Stomach (tissue), 9 donors: Measurements from ENCODE around the gene UNC5B. TPM values are rescaled to one million over a fixed set of nuclear protein-coding genes. Genes with fewer than 3 reads are reported as not detected.
A peak's percentile ranks its signal among the peaks of the same experiment; 100 is the strongest.

Experiments used
- DNase-seq, 2 donors: peaks; one replicate each; pipeline versions ENCODE4 v3.0.0 to v3.0.0-alpha.2; 2013 to 2019
- H3K27ac ChIP-seq, 5 donors: fragments of 200-600 bp in 4 of 5; sonication (generic) in 4 of 5; one replicate each; pipeline ENCODE4 v1.5.1; 2013 to 2019; ENCODE audit warnings: mild to moderate bottlenecking in 1 of 5, moderate library complexity in 1 of 5
- H3K27me3 ChIP-seq, 3 donors: fragments of 200-600 bp; sonication (generic); one replicate each; pipeline ENCODE4 v1.5.1; 2017 to 2019; ENCODE audit warnings: mixed run types in 1 of 3
- H3K36me3 ChIP-seq, 4 donors: fragments of 200-600 bp; sonication (generic); 1 replicate in 3 of 4; 2 replicates in 1 of 4; pipeline ENCODE4 v1.5.1; 2016 to 2019
- H3K4me1 ChIP-seq, 4 donors: fragments of 200-600 bp; sonication (generic); one replicate each; pipeline ENCODE4 v1.5.1; 2016 to 2019
- H3K4me3 ChIP-seq, 4 donors: fragments of 200-600 bp; sonication (generic) in 3 of 4; one replicate each; pipeline ENCODE4 v1.5.1; 2016 to 2019; ENCODE audit warnings: mild to moderate bottlenecking in 1 of 4
- H3K9me3 ChIP-seq, 4 donors: fragments of 200-600 bp; sonication (generic); one replicate each; pipeline ENCODE4 v1.5.1; 2016 to 2019
- EP300 ChIP-seq: sonication (generic); formaldehyde crosslinking; IDR thresholded peaks from one replicate; pipeline ENCODE4 v1.6.1; 2017; ENCODE audit warnings: antibody characterized with exemption
- POLR2A ChIP-seq, 4 donors: fragments of 450-650 bp; IDR thresholded peaks; one replicate each; pipeline ENCODE4 v1.6.1; 2016; ENCODE audit warnings: antibody characterized with exemption in 4 of 4, control low read depth in 2 of 4, mild to moderate bottlenecking in 1 of 4, moderate library complexity in 1 of 4
- POLR2AphosphoS5 ChIP-seq, 3 donors: sonication (generic); formaldehyde crosslinking; IDR thresholded peaks; one replicate each; pipeline ENCODE4 v1.6.1; 2016; ENCODE audit warnings: antibody characterized with exemption in 3 of 3
- WGBS, 5 donors: extraction: QIAGEN DNeasy Blood & Tissue Kit in 3 of 5; methylation state at CpG; one replicate each; pipeline versions ENCODE4 v1.1.5 to v1.1.7; 2013 to 2018; 5-methylcytosine and 5-hydroxymethylcytosine counted together
- intact Hi-C: fragments of 100-400 bp; cut with DNase I; formaldehyde crosslinking; loops from one replicate; pipeline ENCODE4 v1.15.1; 2023; ENCODE audit warnings: low total_unique reads
- polyA plus RNA-seq, 3 donors: library from polyadenylated mRNA; stranded (reverse); fragments of 200-250 nt; gene quantifications; one replicate each; pipeline ENCODE4 v1.2.3, GENCODE V29; 2013
- total RNA-seq, 5 donors: library from RNA; depleted of rRNA; stranded (reverse); fragments of >200 nt; gene quantifications; one replicate each; pipeline versions ENCODE4 v1.1.0 to v1.2.3, GENCODE V29; 2014 to 2016
- TF ChIP-seq, protein P1 (sequence below), 7 experiments: fragments of 450-650 bp in 4 of 7; fragments of 200-600 bp in 3 of 7; sonication (generic) in 3 of 7; IDR thresholded peaks; one replicate each; pipeline ENCODE4 v1.5.1; 2016 to 2019; ENCODE audit warnings: antibody characterized with exemption in 7 of 7, control low read depth in 2 of 7, mild to moderate bottlenecking in 1 of 7
- donor health status: healthy with polysubstance abuse.
- donor health status: Bipolar disorder and iron deficiency.
- donor health status: healthy.

UNC5B gene
- total and polyA plus RNA-seq, 8 donors = 1.4 to 42.9 (median 5.7) TPM

DNA sequence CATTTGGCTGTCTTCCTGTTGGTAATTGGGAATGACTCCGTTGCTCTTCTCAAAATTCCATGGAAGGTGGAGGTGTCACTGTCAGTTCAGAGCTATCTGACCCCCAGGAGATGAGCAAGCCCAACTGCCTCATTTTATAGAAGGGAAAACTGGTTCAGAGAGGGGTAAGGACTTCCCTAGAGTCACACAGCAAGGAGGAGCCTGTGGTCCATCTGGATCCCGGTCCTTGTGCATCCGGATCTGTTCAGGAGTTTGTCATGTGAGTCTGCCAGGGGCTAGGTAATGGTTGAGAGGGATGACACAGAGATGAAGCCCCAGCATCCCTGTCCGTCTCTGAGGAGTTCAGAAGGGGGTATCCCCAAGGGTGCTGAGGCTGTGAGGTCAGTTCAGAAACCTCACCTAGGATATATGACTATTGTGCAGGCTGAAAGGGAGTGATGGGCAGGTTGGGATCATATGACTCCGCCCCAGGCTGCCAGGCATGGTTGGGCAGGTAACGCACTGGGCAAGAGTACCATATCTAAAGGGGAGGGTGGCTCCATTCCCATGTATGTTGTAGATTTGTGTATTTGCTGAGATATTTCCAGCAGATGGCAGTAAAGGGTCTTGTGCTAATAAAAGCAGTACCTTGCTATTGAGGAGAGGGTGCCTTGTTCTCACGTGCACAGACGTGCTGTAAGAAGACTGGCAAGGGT, 90.7 kb downstream of the UNC5B start:
- H3K27ac ChIP-seq = no peak overlapping the region

DNA sequence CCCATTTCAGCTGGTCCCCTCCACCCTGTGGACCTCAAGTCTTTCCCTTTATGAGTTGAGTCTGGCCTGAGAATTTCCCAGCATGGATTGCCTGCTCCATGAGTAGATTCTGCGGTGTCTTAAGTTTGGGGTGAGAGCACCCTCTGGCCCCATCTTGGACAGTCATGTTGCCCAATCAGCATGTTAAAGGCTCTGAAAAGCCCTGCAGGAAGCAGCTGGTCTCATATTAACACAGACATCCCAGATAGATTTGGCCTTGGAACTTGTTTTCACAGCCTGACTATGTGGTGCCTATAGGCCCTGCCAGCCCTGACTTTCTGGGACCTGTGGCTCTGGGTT, 91.2 kb downstream of the UNC5B start:
- Histone ChIP-seq H3K9me3 (no peaks in the 10 kb centered on the region), H3K36me3 (peaks cover 0 to 25% (median 13%) of the 10 kb centered on the region in 4 donors), H3K4me1 (no peaks in the 10 kb centered on the region), H3K27ac (no peak overlapping the region), H3K4me3 (no peak overlapping the region), H3K27me3 (peaks cover 0 to 4% (median 0%) of the 10 kb centered on the region in 3 donors)
- intact Hi-C loops = no loop called here
- no peak for DNase-seq
- whole genome bisulfite sequencing, 5 donors = 0 to 62% (median 37%) methylated on average over 1 of the region's 1 CpG
- TF ChIP-seq EP300 = no peak
- TF ChIP-seq, protein P1, sequence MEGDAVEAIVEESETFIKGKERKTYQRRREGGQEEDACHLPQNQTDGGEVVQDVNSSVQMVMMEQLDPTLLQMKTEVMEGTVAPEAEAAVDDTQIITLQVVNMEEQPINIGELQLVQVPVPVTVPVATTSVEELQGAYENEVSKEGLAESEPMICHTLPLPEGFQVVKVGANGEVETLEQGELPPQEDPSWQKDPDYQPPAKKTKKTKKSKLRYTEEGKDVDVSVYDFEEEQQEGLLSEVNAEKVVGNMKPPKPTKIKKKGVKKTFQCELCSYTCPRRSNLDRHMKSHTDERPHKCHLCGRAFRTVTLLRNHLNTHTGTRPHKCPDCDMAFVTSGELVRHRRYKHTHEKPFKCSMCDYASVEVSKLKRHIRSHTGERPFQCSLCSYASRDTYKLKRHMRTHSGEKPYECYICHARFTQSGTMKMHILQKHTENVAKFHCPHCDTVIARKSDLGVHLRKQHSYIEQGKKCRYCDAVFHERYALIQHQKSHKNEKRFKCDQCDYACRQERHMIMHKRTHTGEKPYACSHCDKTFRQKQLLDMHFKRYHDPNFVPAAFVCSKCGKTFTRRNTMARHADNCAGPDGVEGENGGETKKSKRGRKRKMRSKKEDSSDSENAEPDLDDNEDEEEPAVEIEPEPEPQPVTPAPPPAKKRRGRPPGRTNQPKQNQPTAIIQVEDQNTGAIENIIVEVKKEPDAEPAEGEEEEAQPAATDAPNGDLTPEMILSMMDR (IDR thresholded peaks at IDR 0.05) = peak in 2 of 7 experiments; percentile 2 to 13
- TF ChIP-seq POLR2AphosphoS5 (IDR thresholded peaks at IDR 0.05) = no peak
- TF ChIP-seq POLR2A (IDR thresholded peaks at IDR 0.05) = no peak

More for the DNA sequence above, 90.7 kb downstream of the UNC5B start:
- Histone ChIP-seq H3K9me3 (no peaks in the 10 kb centered on the region), H3K4me1 (no peaks in the 10 kb centered on the region), H3K4me3 (no peak overlapping the region), H3K36me3 (peaks cover 0 to 31% (median 18%) of the 10 kb centered on the region in 4 donors), H3K27me3 (peaks cover 0 to 4% (median 0%) of the 10 kb centered on the region in 3 donors)
- WGBS, 5 donors = 52 to 57% (median 53%) methylated on average over 8 of the region's 8 CpGs
- intact Hi-C loops = no loop called here
- DNase-seq = peak in 1 of 2 donors; percentile 82
- no peak for TF ChIP-seq POLR2A (IDR thresholded peaks at IDR 0.05)
- TF ChIP-seq, protein P1 (IDR thresholded peaks at IDR 0.05) = peak in 4 of 7 experiments; percentile 13 to 39 (median 19)

DNA sequence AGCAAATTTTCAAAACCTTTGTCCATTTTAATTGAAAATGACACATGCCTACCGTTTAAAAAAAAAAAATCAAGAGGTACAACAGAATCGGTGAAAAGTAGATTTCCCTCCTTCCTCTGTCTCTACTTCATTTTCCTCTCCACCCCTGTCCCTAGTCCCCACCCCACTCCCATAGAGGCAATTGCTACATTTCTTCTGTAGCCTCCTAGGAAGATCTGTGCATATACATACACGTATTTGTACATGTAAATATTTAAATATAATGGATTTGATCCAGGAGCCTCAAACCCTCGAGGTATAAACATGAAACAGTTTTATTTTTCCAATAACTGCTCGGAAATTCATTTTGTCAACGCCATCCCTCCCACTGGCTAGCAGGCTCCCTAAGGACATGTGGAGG, 92.5 kb downstream of the UNC5B start:
- no peaks in the 10 kb centered on the region for H3K9me3 ChIP-seq
- WGBS, 5 donors = 52 to 65% (median 57%) methylated on average over 6 of the region's 6 CpGs
- peaks cover 0 to 12% (median 4%) of the 10 kb centered on the region in 4 donors for H3K36me3 ChIP-seq
- no peak overlapping the region for H3K27ac ChIP-seq
- no peak overlapping the region for H3K4me3 ChIP-seq
- DNase-seq = no peak
- H3K4me1 ChIP-seq = no peaks in the 10 kb centered on the region
- TF ChIP-seq, protein P1 (IDR thresholded peaks at IDR 0.05) = no peak
- TF ChIP-seq POLR2A (IDR thresholded peaks at IDR 0.05) = no peak
- TF ChIP-seq POLR2AphosphoS5 (IDR thresholded peaks at IDR 0.05) = no peak
- TF ChIP-seq EP300 = no peak
- intact Hi-C loops = loop anchor here (5.0 kb wide), 1 partner anchor 397 kb away; no protein-coding TSS in a partner anchor
- peaks cover 0 to 4% (median 0%) of the 10 kb centered on the region in 3 donors for H3K27me3 ChIP-seq

DNA sequence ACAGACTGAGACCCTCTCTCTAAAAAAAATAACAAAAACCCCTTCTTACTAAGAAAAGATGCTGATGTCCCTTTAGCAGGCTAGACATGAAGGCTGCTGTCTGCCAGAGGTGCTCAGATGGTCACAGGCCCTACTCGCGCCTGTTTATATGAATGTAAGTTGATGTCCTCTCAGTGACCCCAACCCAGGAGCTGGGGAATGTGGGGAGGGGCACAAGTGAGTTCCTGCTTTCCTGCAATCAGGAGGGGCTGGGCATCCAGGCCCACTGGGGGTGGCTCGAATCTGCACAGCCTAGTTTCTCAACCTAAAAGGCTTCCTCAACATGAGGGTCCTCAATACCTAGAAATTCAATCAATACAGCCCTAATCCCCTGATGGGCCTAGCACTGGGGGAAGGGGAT, 94.6 kb downstream of the UNC5B start:
- Histone ChIP-seq H3K9me3 (no peaks in the 10 kb centered on the region), H3K27ac (no peak overlapping the region), H3K27me3 (peaks cover 0 to 4% (median 0%) of the 10 kb centered on the region in 3 donors), H3K36me3 (peaks cover 0 to under 1% (median 0%) of the 10 kb centered on the region in 4 donors), H3K4me1 (no peaks in the 10 kb centered on the region), H3K4me3 (no peak overlapping the region)
- intact Hi-C loops = loop anchor here (5.0 kb wide), 1 partner anchor 395 kb away; no protein-coding TSS in a partner anchor
- WGBS, 5 donors = 78 to 84% (median 80%) methylated on average over 3 of the region's 3 CpGs
- TF ChIP-seq, protein P1 (IDR thresholded peaks at IDR 0.05) = no peak
- TF ChIP-seq POLR2A (IDR thresholded peaks at IDR 0.05) (no peak), EP300 (no peak), POLR2AphosphoS5 (IDR thresholded peaks at IDR 0.05) (no peak)
- DNase-seq = no peak
